HepG2 (cell line): ENCODE data around the gene ITK. TPM values are rescaled to one million over a fixed set of nuclear protein-coding genes. Genes with fewer than 3 reads are reported as not detected.

Experiments used
- DMAP1 ChIP-seq: IDR thresholded peaks from 2 replicates; pipeline ENCODE4 v1.6.1; 2016
- GABPB1 ChIP-seq: IDR thresholded peaks from 2 replicates; pipeline ENCODE4 v1.6.1; 2016; ENCODE audit warnings: mild to moderate bottlenecking, missing genetic modification reagents, moderate library complexity, missing compliant biosample characterization
- GPN1 ChIP-seq: sonication (generic); formaldehyde crosslinking; IDR thresholded peaks from 2 replicates; pipeline ENCODE4 v1.5.1; 2020; ENCODE audit warnings: missing genetic modification reagents, borderline replicate concordance
- JARID2 ChIP-seq: sonication (generic); formaldehyde crosslinking; IDR thresholded peaks from 2 replicates; pipeline ENCODE4 v1.8.1; 2023; ENCODE audit warnings: missing genetic modification reagents, inconsistent platforms; ENCODE audit not compliant: insufficient replicate concordance
- KLF12 ChIP-seq: sonication (generic); formaldehyde crosslinking; IDR thresholded peaks from 2 replicates; pipeline ENCODE4 v1.4.0; 2020; ENCODE audit warnings: missing genetic modification reagents, borderline replicate concordance
- MBD4 ChIP-seq: IDR thresholded peaks from 2 replicates; pipeline ENCODE4 v1.6.1; 2012; ENCODE audit warnings: low read length, inconsistent platforms, borderline replicate concordance
- MTF1 ChIP-seq: sonication (generic); formaldehyde crosslinking; IDR thresholded peaks from 2 replicates; pipeline ENCODE4 v1.5.0; 2020; ENCODE audit warnings: missing genetic modification reagents
- MYNN ChIP-seq: sonication (generic); formaldehyde crosslinking; IDR thresholded peaks from 2 replicates; pipeline ENCODE4 v1.4.0; 2020; ENCODE audit warnings: mild to moderate bottlenecking, low read depth, missing genetic modification reagents
- POLR2A ChIP-seq, 2 experiments: IDR thresholded peaks; 2 replicates each; pipeline ENCODE4 v1.6.1; 2011; ENCODE audit warnings: low read depth in 2 of 2, low read length in 2 of 2, mild to moderate bottlenecking in 1 of 2, moderate library complexity in 1 of 2; ENCODE audit not compliant: insufficient read depth in 1 of 2
- SALL2 ChIP-seq: sonication (generic); formaldehyde crosslinking; IDR thresholded peaks from 2 replicates; pipeline ENCODE4 v1.8.1; 2023; ENCODE audit warnings: mild to moderate bottlenecking, missing genetic modification reagents, inconsistent platforms
- SMAD1 ChIP-seq: sonication (generic); formaldehyde crosslinking; IDR thresholded peaks from 2 replicates; pipeline ENCODE4 v1.4.0; 2020; ENCODE audit warnings: missing genetic modification reagents, low read depth, mild to moderate bottlenecking, borderline replicate concordance
- TBP ChIP-seq: sonication (generic); formaldehyde crosslinking; IDR thresholded peaks from 2 replicates; pipeline ENCODE4 v1.5.0; 2020; ENCODE audit warnings: missing genetic modification reagents
- WIZ ChIP-seq: sonication (generic); formaldehyde crosslinking; IDR thresholded peaks from 2 replicates; pipeline ENCODE4 v1.5.1; 2020; ENCODE audit warnings: mild to moderate bottlenecking, missing genetic modification reagents
- ZNF10 ChIP-seq: sonication (generic); formaldehyde crosslinking; IDR thresholded peaks from 2 replicates; pipeline ENCODE4 v1.4.0; 2020; ENCODE audit warnings: mild to moderate bottlenecking, low read depth, missing genetic modification reagents, borderline replicate concordance
- ZNF274 ChIP-seq: sonication (generic); formaldehyde crosslinking; IDR thresholded peaks from 2 replicates; pipeline ENCODE4 v1.5.1; 2020; ENCODE audit warnings: mild to moderate bottlenecking, missing genetic modification reagents
- ZNF337 ChIP-seq: sonication (generic); formaldehyde crosslinking; IDR thresholded peaks from 2 replicates; pipeline ENCODE4 v1.5.1; 2020; ENCODE audit warnings: missing genetic modification reagents, low read depth, mild to moderate bottlenecking, borderline replicate concordance
- ZNF552 ChIP-seq: sonication (generic); formaldehyde crosslinking; IDR thresholded peaks from 2 replicates; pipeline ENCODE4 v1.9.0; 2022; ENCODE audit warnings: missing genetic modification reagents, mild to moderate bottlenecking, borderline replicate concordance
- ZNF577 ChIP-seq: sonication (generic); formaldehyde crosslinking; IDR thresholded peaks from 2 replicates; pipeline ENCODE4 v1.4.0; 2020; ENCODE audit warnings: mild to moderate bottlenecking, low read depth, missing genetic modification reagents, borderline replicate concordance
- ZNF589 ChIP-seq: sonication (generic); formaldehyde crosslinking; conservative IDR thresholded peaks from 2 replicates; pipeline ENCODE4 v1.8.0; 2022; ENCODE audit warnings: mild to moderate bottlenecking, moderate library complexity, missing genetic modification reagents
- ZNF720 ChIP-seq: sonication (generic); formaldehyde crosslinking; IDR thresholded peaks from 2 replicates; pipeline ENCODE4 v1.4.0; 2020; ENCODE audit warnings: missing genetic modification reagents
- ZNF772 ChIP-seq: sonication (generic); formaldehyde crosslinking; IDR thresholded peaks from 2 replicates; pipeline ENCODE4 v1.5.0; 2020; ENCODE audit warnings: mild to moderate bottlenecking, missing genetic modification reagents
- polyA plus RNA-seq, 8 experiments: library from polyadenylated mRNA; depleted of rRNA in 3 of 8; stranded (reverse) in 7 of 8; unstranded in 1 of 8; fragments of >200 nt; fragmentation: Illumina TruSeq in 4 of 8; extraction: Trizol in 4 of 8; gene quantifications; 2 replicates each; pipeline versions ENCODE4 v1.2.1 to v1.2.3, GENCODE V29; 2011 to 2016; ENCODE audit warnings: low read depth in 4 of 8, missing spikeins in 1 of 8, mixed read lengths in 1 of 8; ENCODE audit not compliant: insufficient read depth in 1 of 8
- total RNA-seq, 5 experiments: library from RNA; depleted of rRNA; stranded (reverse); fragments of >200 nt; fragmentation: Illumina TruSeq; extraction: Trizol; gene quantifications; 2 replicates each; pipeline ENCODE4 v1.2.3, GENCODE V29; 2016; ENCODE audit warnings: low read depth in 1 of 5
- TF ChIP-seq, protein P1 (sequence below): sonication (generic); formaldehyde crosslinking; IDR thresholded peaks from 2 replicates; pipeline ENCODE4 v1.4.0; 2020; ENCODE audit warnings: missing genetic modification reagents
- TF ChIP-seq, protein P2 (sequence below): sonication (generic); formaldehyde crosslinking; IDR thresholded peaks from 2 replicates; pipeline ENCODE4 v1.4.0; 2020; ENCODE audit warnings: mild to moderate bottlenecking, low read depth, missing genetic modification reagents
- TF ChIP-seq, protein P3 (sequence below): sonication (generic); formaldehyde crosslinking; IDR thresholded peaks from 2 replicates; pipeline ENCODE4 v1.4.0; 2020; ENCODE audit warnings: missing genetic modification reagents
- TF ChIP-seq, protein P4 (sequence below), 2 experiments: sonication (generic) in 1 of 2; formaldehyde crosslinking in 1 of 2; IDR thresholded peaks; 2 replicates each; pipeline versions ENCODE4 v1.4.0 to v1.6.1; 2018 to 2020; ENCODE audit warnings: missing genetic modification reagents in 2 of 2, borderline replicate concordance in 1 of 2, low read depth in 1 of 2, mild to moderate bottlenecking in 1 of 2, missing biosample characterization in 1 of 2

Gene ITK
- total and polyA plus RNA-seq, 2 of the 13 experiments (the other 11 are each of a cell fraction or from before 2014, with no cell fraction given), result 0.01 TPM; not detected in 1

DNA sequence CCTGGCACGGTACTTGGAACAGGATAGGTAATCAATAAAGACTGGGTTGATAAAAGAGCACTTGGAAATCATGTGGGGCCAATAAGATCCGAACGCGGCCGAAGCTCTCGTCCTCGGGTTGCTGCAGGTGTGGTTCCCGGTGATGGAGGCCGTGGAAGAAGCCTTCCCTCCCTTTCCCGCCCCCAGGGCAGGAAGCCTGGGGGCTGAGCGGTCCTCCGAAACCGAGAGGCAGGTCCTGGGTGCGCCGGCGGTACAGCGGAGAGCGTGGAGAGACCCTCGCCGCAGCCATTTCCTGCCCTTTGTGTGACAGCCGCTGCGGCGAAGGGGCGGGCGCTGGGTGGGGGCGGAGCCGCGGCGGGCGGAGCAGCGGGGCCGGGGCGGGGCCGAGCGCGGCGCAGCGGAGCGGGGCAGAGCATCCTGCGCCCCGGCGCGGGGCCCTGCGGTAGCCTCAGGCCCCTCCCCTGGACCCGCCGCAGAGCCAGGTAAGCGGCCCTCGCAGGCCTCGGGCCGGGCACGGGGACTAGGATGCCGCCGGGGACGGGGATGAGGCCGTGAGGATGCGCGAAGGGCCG lies 85.2 kb downstream of the ITK start, which contains the start of gene CYFIP2 (continued):
- no peak for TF ChIP-seq ZNF720
- TF ChIP-seq ZNF274 (CRISPR knock-in tag), result no peak
- TF ChIP-seq, protein P1, sequence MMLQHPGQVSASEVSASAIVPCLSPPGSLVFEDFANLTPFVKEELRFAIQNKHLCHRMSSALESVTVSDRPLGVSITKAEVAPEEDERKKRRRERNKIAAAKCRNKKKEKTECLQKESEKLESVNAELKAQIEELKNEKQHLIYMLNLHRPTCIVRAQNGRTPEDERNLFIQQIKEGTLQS, result no peak
- no peak for TF ChIP-seq GPN1 (CRISPR knock-in tag)
- no peak for TF ChIP-seq ZNF552 (CRISPR knock-in tag)
- TF ChIP-seq WIZ (CRISPR knock-in tag), result no peak
- no peak for TF ChIP-seq ZNF772 (CRISPR knock-in tag)
- peak in 1 of 2 experiments; percentile 73; a peak in 2 of 4 replicates for TF ChIP-seq POLR2A (IDR thresholded peaks at IDR 0.05; ENCODE audit: insufficient read depth in 1 of 2, low read depth in 2 of 2, low read length in 2 of 2)
- peak; percentile 8; the same call in 1 of the 2 replicates for TF ChIP-seq DMAP1 (CRISPR knock-in tag)
- TF ChIP-seq SALL2 (CRISPR knock-in tag), result 0 out of 2 replicates have a peak, but pooled peaks have one; percentile 7
- TF ChIP-seq, protein P2, sequence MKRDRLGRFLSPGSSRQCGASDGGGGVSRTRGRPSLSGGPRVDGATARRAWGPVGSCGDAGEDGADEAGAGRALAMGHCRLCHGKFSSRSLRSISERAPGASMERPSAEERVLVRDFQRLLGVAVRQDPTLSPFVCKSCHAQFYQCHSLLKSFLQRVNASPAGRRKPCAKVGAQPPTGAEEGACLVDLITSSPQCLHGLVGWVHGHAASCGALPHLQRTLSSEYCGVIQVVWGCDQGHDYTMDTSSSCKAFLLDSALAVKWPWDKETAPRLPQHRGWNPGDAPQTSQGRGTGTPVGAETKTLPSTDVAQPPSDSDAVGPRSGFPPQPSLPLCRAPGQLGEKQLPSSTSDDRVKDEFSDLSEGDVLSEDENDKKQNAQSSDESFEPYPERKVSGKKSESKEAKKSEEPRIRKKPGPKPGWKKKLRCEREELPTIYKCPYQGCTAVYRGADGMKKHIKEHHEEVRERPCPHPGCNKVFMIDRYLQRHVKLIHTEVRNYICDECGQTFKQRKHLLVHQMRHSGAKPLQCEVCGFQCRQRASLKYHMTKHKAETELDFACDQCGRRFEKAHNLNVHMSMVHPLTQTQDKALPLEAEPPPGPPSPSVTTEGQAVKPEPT (CRISPR knock-in tag), result no peak
- 0 out of 2 replicates have a peak, but pooled peaks have one; percentile 40 for TF ChIP-seq SMAD1
- no peak for TF ChIP-seq ZNF589 (CRISPR knock-in tag)
- TF ChIP-seq, protein P3, sequence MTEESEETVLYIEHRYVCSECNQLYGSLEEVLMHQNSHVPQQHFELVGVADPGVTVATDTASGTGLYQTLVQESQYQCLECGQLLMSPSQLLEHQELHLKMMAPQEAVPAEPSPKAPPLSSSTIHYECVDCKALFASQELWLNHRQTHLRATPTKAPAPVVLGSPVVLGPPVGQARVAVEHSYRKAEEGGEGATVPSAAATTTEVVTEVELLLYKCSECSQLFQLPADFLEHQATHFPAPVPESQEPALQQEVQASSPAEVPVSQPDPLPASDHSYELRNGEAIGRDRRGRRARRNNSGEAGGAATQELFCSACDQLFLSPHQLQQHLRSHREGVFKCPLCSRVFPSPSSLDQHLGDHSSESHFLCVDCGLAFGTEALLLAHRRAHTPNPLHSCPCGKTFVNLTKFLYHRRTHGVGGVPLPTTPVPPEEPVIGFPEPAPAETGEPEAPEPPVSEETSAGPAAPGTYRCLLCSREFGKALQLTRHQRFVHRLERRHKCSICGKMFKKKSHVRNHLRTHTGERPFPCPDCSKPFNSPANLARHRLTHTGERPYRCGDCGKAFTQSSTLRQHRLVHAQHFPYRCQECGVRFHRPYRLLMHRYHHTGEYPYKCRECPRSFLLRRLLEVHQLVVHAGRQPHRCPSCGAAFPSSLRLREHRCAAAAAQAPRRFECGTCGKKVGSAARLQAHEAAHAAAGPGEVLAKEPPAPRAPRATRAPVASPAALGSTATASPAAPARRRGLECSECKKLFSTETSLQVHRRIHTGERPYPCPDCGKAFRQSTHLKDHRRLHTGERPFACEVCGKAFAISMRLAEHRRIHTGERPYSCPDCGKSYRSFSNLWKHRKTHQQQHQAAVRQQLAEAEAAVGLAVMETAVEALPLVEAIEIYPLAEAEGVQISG (CRISPR knock-in tag), result no peak
- TF ChIP-seq MYNN (CRISPR knock-in tag), result no peak
- no peak for TF ChIP-seq ZNF337 (CRISPR knock-in tag)
- peak; percentile 65; the same call in 1 of the 2 replicates for TF ChIP-seq KLF12
- no peak for TF ChIP-seq ZNF577 (CRISPR knock-in tag)
- TF ChIP-seq JARID2 (CRISPR knock-in tag), result no peak
- 0 out of 2 replicates have a peak, but pooled peaks have one; percentile 32 for TF ChIP-seq GABPB1 (CRISPR knock-in tag)
- TF ChIP-seq MBD4, result no peak
- TF ChIP-seq TBP (CRISPR knock-in tag), result no peak
- no peak for TF ChIP-seq ZNF10 (CRISPR knock-in tag)
- TF ChIP-seq MTF1, result no peak
- TF ChIP-seq, protein P4, sequence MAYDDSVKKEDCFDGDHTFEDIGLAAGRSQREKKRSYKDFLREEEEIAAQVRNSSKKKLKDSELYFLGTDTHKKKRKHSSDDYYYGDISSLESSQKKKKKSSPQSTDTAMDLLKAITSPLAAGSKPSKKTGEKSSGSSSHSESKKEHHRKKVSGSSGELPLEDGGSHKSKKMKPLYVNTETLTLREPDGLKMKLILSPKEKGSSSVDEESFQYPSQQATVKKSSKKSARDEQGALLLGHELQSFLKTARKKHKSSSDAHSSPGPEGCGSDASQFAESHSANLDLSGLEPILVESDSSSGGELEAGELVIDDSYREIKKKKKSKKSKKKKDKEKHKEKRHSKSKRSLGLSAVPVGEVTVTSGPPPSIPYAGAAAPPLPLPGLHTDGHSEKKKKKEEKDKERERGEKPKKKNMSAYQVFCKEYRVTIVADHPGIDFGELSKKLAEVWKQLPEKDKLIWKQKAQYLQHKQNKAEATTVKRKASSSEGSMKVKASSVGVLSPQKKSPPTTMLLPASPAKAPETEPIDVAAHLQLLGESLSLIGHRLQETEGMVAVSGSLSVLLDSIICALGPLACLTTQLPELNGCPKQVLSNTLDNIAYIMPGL (CRISPR knock-in tag; IDR thresholded peaks at IDR 0.05; ENCODE audit: borderline replicate concordance in 1 of 2, low read depth in 1 of 2), result no peak; a peak in 2 of 4 replicates
